Upper lobe of right lung (tissue), 1 donor: ENCODE measurements around the gene GRID1. TPM values are rescaled to one million over a fixed set of nuclear protein-coding genes. Genes with fewer than 3 reads are reported as not detected.

Source experiments
- ATAC-seq: fragments of 200-7000 bp; cut with Tn5 transposase; one replicate; pipeline ENCODE4 v1.9.1; 2020; ENCODE audit warnings: mild to moderate bottlenecking, moderate library complexity
- DNase-seq: peaks from one replicate; pipeline ENCODE4 v3.0.0-alpha.2; 2020
- H3K27ac ChIP-seq: fragments of 200-600 bp; one replicate; pipeline ENCODE4 v1.8.0; 2022
- H3K27me3 ChIP-seq: fragments of 200-600 bp; one replicate; pipeline ENCODE4 v1.8.0; 2022; ENCODE audit warnings: mild to moderate bottlenecking
- H3K36me3 ChIP-seq: fragments of 200-600 bp; one replicate; pipeline ENCODE4 v1.8.0; 2022
- H3K4me1 ChIP-seq: fragments of 200-600 bp; one replicate; pipeline ENCODE4 v1.8.0; 2022
- H3K4me3 ChIP-seq: fragments of 200-600 bp; one replicate; pipeline ENCODE4 v1.8.0; 2022; ENCODE audit warnings: mild to moderate bottlenecking
- H3K9me3 ChIP-seq: fragments of 200-600 bp; one replicate; pipeline ENCODE4 v1.8.0; 2022
- CTCF ChIP-seq: fragments of 200-600 bp; IDR thresholded peaks from one replicate; pipeline ENCODE4 v1.8.0; 2022; ENCODE audit warnings: antibody characterized with exemption
- intact Hi-C: fragments of 100-400 bp; cut with DNase I; formaldehyde crosslinking; loops from one replicate; pipeline ENCODE4 v1.11.0; 2022
- total RNA-seq: library from RNA; stranded (reverse); fragmentation: NEBNext Ultra II Directional; extraction: Animal tissue kit (Norgen Biotek cat#: 25700); gene quantifications from one replicate; pipeline ENCODE4 v1.2.1, GENCODE V29; 2021
- donor health status: DM: no; HTN: yes; CAD: no; lungs with severe emphysema.

GRID1 gene
- total RNA-seq, 1 donor from 2014 or later = 3.0 TPM

GRCh38 chr10:86266446-86267242 is 100.0 kb downstream of the GRID1 start:
- H3K36me3 ChIP-seq = no peaks in the 10 kb centered on the region
- H3K27ac ChIP-seq = no peak overlapping the region
- no peaks in the 10 kb centered on the region for H3K9me3 ChIP-seq
- intact Hi-C loops = no loop called here
- ATAC-seq = no peak
- peaks cover 18% of the 10 kb centered on the region for H3K27me3 ChIP-seq
- no peak overlapping the region for H3K4me3 ChIP-seq
- no peaks in the 10 kb centered on the region for H3K4me1 ChIP-seq
- peak; percentile 40 for DNase-seq
- no peak for TF ChIP-seq CTCF

- intact Hi-C loops = no loop called here
- peaks cover 18% of the 10 kb centered on the region for H3K27me3 ChIP-seq
- no peaks in the 10 kb centered on the region for H3K4me1 ChIP-seq
- H3K4me3 ChIP-seq = no peak overlapping the region
- H3K9me3 ChIP-seq = no peaks in the 10 kb centered on the region
- no peak for TF ChIP-seq CTCF
- H3K36me3 ChIP-seq = no peaks in the 10 kb centered on the region
- DNase-seq (no peak), ATAC-seq (no peak)
- H3K27ac ChIP-seq = no peak overlapping the region
Measured at GRCh38 chr10:86265895-86266259, 100.7 kb downstream of the GRID1 start.

- ATAC-seq (no peak), DNase-seq (no peak)
- H3K27ac ChIP-seq = no peak overlapping the region
- H3K4me3 ChIP-seq = no peak overlapping the region
- no peaks in the 10 kb centered on the region for H3K9me3 ChIP-seq
- no peak for TF ChIP-seq CTCF
- no peaks in the 10 kb centered on the region for H3K36me3 ChIP-seq
- intact Hi-C loops = no loop called here
- no peaks in the 10 kb centered on the region for H3K4me1 ChIP-seq
- H3K27me3 ChIP-seq = peaks cover 18% of the 10 kb centered on the region
Measured at GRCh38 chr10:86265236-86265894, 101.2 kb downstream of the GRID1 start.

GRCh38 chr10:86264481-86265231 is 101.9 kb downstream of the GRID1 start:
- ATAC-seq (no peak), DNase-seq (peak; percentile 56)
- no peaks in the 10 kb centered on the region for H3K9me3 ChIP-seq

GRCh38 chr10:86263907-86264306 is 102.7 kb downstream of the GRID1 start:
- DNase-seq = peak; percentile 30
- intact Hi-C loops = no loop called here
- no peaks in the 10 kb centered on the region for H3K4me1 ChIP-seq
- peaks cover 18% of the 10 kb centered on the region for H3K27me3 ChIP-seq
- TF ChIP-seq CTCF = no peak
- no peak overlapping the region for H3K27ac ChIP-seq
- ATAC-seq = no peak
- H3K9me3 ChIP-seq = no peaks in the 10 kb centered on the region
- no peaks in the 10 kb centered on the region for H3K36me3 ChIP-seq
- no peak overlapping the region for H3K4me3 ChIP-seq

More at GRCh38 chr10:86264481-86265231, 101.9 kb downstream of the GRID1 start:
- Histone ChIP-seq H3K4me3 (no peak overlapping the region), H3K36me3 (no peaks in the 10 kb centered on the region), H3K4me1 (no peaks in the 10 kb centered on the region), H3K27ac (no peak overlapping the region), H3K27me3 (peaks cover 18% of the 10 kb centered on the region)
- intact Hi-C loops = no loop called here
- TF ChIP-seq CTCF = no peak
